ENCODE measurements around the gene NSUN7.

NSUN7 gene

GRCh38 chr4:40728333-40728732 lies 21.4 kb upstream of the NSUN7 start:
- DNase-seq (ENCODE audit: low spot score), result no peak
- TF ChIP-seq CTCF (IDR thresholded peaks at IDR 0.05; ENCODE audit: extremely low read depth, missing control alignments), result no peak

GRCh38 chr4:40729555-40729954 lies 20.2 kb upstream of the NSUN7 start:
- DNase-seq (ENCODE audit: low spot score), result no peak

GRCh38 chr4:40730091-40730679 lies 19.6 kb upstream of the NSUN7 start:
- no peak for TF ChIP-seq CTCF (IDR thresholded peaks at IDR 0.05; ENCODE audit: extremely low read depth, missing control alignments)
- no peak for DNase-seq (ENCODE audit: low spot score)

More at GRCh38 chr4:40729555-40729954, 20.2 kb upstream of the NSUN7 start:
- no peak for TF ChIP-seq CTCF (IDR thresholded peaks at IDR 0.05; ENCODE audit: extremely low read depth, missing control alignments)

- DNase-seq (ENCODE audit: low spot score), result no peak
Measured at GRCh38 chr4:40731361-40731760, 18.4 kb upstream of the NSUN7 start.

GRCh38 chr4:40731792-40732245 lies 17.9 kb upstream of the NSUN7 start:
- no peak for TF ChIP-seq CTCF (IDR thresholded peaks at IDR 0.05; ENCODE audit: extremely low read depth, missing control alignments)
- DNase-seq (ENCODE audit: low spot score), result no peak

More at GRCh38 chr4:40731361-40731760, 18.4 kb upstream of the NSUN7 start:
- TF ChIP-seq CTCF (IDR thresholded peaks at IDR 0.05; ENCODE audit: extremely low read depth, missing control alignments), result no peak

GRCh38 chr4:40733752-40734151 lies 16.0 kb upstream of the NSUN7 start:
- TF ChIP-seq CTCF (IDR thresholded peaks at IDR 0.05; ENCODE audit: extremely low read depth, missing control alignments), result no peak
- no peak for DNase-seq (ENCODE audit: low spot score)

- DNase-seq (ENCODE audit: low spot score), result no peak
- TF ChIP-seq CTCF (IDR thresholded peaks at IDR 0.05; ENCODE audit: extremely low read depth, missing control alignments), result no peak
Measured at GRCh38 chr4:40734497-40734896, 15.3 kb upstream of the NSUN7 start.

Measured in GM20000 (cell line).